Measurements from ENCODE around the gene RHOD.

DNA sequence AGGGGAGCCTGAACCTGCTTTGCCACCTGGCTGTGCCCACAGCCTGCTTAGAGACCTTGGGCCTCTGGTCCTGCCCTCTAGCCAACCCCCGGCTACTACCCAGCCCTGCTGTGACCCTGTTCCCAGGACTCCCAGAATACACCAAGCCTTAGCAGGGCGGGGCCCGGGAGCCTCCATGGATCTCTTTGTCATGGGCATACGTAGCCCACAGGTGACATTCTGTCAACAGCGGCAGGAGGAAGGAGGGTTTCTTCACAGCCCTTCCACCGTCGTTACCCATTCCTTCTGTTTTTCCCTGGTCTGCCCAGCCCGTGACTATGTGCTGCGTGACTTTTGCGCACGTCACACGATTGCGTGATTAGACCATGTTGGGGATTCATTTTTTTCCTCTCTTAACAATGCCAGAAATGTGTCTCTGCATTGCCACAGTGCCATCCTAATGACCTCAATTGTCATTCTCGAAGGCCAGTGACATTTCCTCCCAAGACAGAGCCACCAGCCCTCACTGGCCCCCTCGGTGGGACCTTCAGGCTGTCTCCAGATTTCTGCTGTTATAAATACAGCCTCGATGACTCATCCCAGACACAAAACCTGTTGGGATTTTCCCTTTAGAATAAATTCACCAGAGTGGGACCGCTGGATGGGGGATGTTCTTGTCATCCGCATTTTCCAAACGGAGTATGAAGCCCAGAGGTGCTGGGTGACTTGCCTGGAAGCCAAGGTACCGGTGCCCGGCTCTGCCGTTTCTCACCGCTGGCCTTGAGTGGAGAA lies 24.7 kb upstream of the RHOD start:
- TF ChIP-seq CTCF (IDR thresholded peaks at IDR 0.05) = no peak
- no peak for TF ChIP-seq SIN3A (IDR thresholded peaks at IDR 0.05; ENCODE audit: borderline replicate concordance, insufficient read depth, low read depth, low read length)
- TF ChIP-seq POLR2AphosphoS5 (IDR thresholded peaks at IDR 0.05; ENCODE audit: low read depth, low read length) = no peak
